ENCODE measurements around the gene CDK3. TPM values are rescaled to one million over a fixed set of nuclear protein-coding genes. Genes with fewer than 3 reads are reported as not detected.

The CDK3 gene
- polyA plus RNA-seq, 1 experiment, result 2.9 TPM

GRCh38 chr17:76018340-76018680, 17.7 kb downstream of the CDK3 start:
- peaks cover 17% of the 10 kb centered on the region for H3K27me3 ChIP-seq (ENCODE audit: control insufficient read depth, insufficient read depth, low read length)
- no peak for DNase-seq (ENCODE audit: low read depth, low spot score)
- no peaks in the 10 kb centered on the region; the same call in 1 of the 2 replicates for H3K9me3 ChIP-seq (ENCODE audit: control insufficient read depth, insufficient read depth, low read length)
- H3K27ac ChIP-seq (ENCODE audit: low read depth, low read length), result no peak overlapping the region
- POLR2A ChIA-PET, result interaction anchor here (0.6 kb wide), 1 partner anchor 14 kb away, joined by 5 read pairs; no protein-coding TSS in a partner anchor
- TF ChIP-seq CTCF (IDR thresholded peaks at IDR 0.05; ENCODE audit: low read depth, low read length), result no peak
- CTCF ChIA-PET, result no interaction called here
- H3K4me3 ChIP-seq (ENCODE audit: low read depth, low read length), result no peak overlapping the region

GRCh38 chr17:76018801-76019200, 18.1 kb downstream of the CDK3 start:
- POLR2A ChIA-PET, result interaction anchor here (0.6 kb wide), 1 partner anchor 13 kb away, joined by 5 read pairs; no protein-coding TSS in a partner anchor
- peaks cover 16% of the 10 kb centered on the region for H3K27me3 ChIP-seq (ENCODE audit: control insufficient read depth, insufficient read depth, low read length)
- TF ChIP-seq CTCF (IDR thresholded peaks at IDR 0.05; ENCODE audit: low read depth, low read length), result no peak
- CTCF ChIA-PET, result no interaction called here
- no peaks in the 10 kb centered on the region; the same call in 1 of the 2 replicates for H3K9me3 ChIP-seq (ENCODE audit: control insufficient read depth, insufficient read depth, low read length)
- no peak overlapping the region for H3K27ac ChIP-seq (ENCODE audit: low read depth, low read length)
- no peak for DNase-seq (ENCODE audit: low read depth, low spot score)
- no peak overlapping the region for H3K4me3 ChIP-seq (ENCODE audit: low read depth, low read length)

- no peak overlapping the region for H3K27ac ChIP-seq (ENCODE audit: low read depth, low read length)
- H3K27me3 ChIP-seq (ENCODE audit: control insufficient read depth, insufficient read depth, low read length), result peaks cover 16% of the 10 kb centered on the region
- no peak for DNase-seq (ENCODE audit: low read depth, low spot score)
- no peaks in the 10 kb centered on the region; the same call in 1 of the 2 replicates for H3K9me3 ChIP-seq (ENCODE audit: control insufficient read depth, insufficient read depth, low read length)
- no peak for TF ChIP-seq CTCF (IDR thresholded peaks at IDR 0.05; ENCODE audit: low read depth, low read length)
- ChIA-PET CTCF (interaction anchor here (0.6 to 1.1 kb wide), 4 partner anchors 10 to 266 kb away, joined by 3 to 7 read pairs (median 4); no protein-coding TSS in a partner anchor), POLR2A (interaction anchor here (0.9 kb wide), 1 partner anchor 52 kb away, joined by 3 read pairs; no protein-coding TSS in a partner anchor)
- no peak overlapping the region for H3K4me3 ChIP-seq (ENCODE audit: low read depth, low read length)
These were observed 19.3 kb downstream of the CDK3 start for GRCh38 chr17:76019833-76020467.

- H3K4me3 ChIP-seq (ENCODE audit: low read depth, low read length), result no peak overlapping the region
- peaks cover 14% of the 10 kb centered on the region for H3K27me3 ChIP-seq (ENCODE audit: control insufficient read depth, insufficient read depth, low read length)
- H3K9me3 ChIP-seq (ENCODE audit: control insufficient read depth, insufficient read depth, low read length), result no peaks in the 10 kb centered on the region; the same call in 1 of the 2 replicates
- no peak overlapping the region for H3K27ac ChIP-seq (ENCODE audit: low read depth, low read length)
- no peak for DNase-seq (ENCODE audit: low read depth, low spot score)
- no peak for TF ChIP-seq CTCF (IDR thresholded peaks at IDR 0.05; ENCODE audit: low read depth, low read length)
- CTCF ChIA-PET, result no interaction called here
- POLR2A ChIA-PET, result interaction anchor here (0.5 kb wide), 1 partner anchor 29 kb away, joined by 3 read pairs; no protein-coding TSS in a partner anchor
These were observed 21.6 kb downstream of the CDK3 start for GRCh38 chr17:76022285-76022684.

Data from AG04450 (cell line).